Right atrium auricular region (tissue), 2 donors: Measurements from ENCODE around the gene SLC9A1. TPM values are rescaled to one million over a fixed set of nuclear protein-coding genes. Genes with fewer than 3 reads are reported as not detected.

Source experiments
- DNase-seq: peaks from one replicate; pipeline ENCODE4 v3.0.0-alpha.2; 2019; ENCODE audit warnings: low spot score
- H3K27ac ChIP-seq, 2 donors: fragments of 200-600 bp; sonication (generic); 1 replicate in 1 of 2; 2 replicates in 1 of 2; pipeline ENCODE4 v1.5.1; 2016 to 2019
- H3K27me3 ChIP-seq, 2 donors: fragments of 200-600 bp; sonication (generic); one replicate each; pipeline versions ENCODE4 v1.5.1 to v1.6.0; 2017 to 2019
- H3K36me3 ChIP-seq: fragments of 200-600 bp; sonication (generic); one replicate; pipeline ENCODE4 v1.5.1; 2016
- H3K4me1 ChIP-seq, 2 donors: fragments of 200-600 bp; sonication (generic); one replicate each; pipeline versions ENCODE4 v1.5.1 to v1.6.0; 2017 to 2019
- H3K4me3 ChIP-seq, 2 donors: fragments of 200-600 bp; sonication (generic); 1 replicate in 1 of 2; 2 replicates in 1 of 2; pipeline ENCODE4 v1.5.1; 2017 to 2019; ENCODE audit warnings: mild to moderate bottlenecking in 1 of 2, moderate library complexity in 1 of 2
- H3K9me3 ChIP-seq, 2 donors: fragments of 200-600 bp; sonication (generic); one replicate each; pipeline ENCODE4 v1.5.1; 2019
- total RNA-seq, 2 donors: library from RNA; depleted of rRNA; stranded (reverse); fragments of >200 nt; gene quantifications; one replicate each; pipeline ENCODE4 v1.1.0, GENCODE V29; 2016
- TF ChIP-seq, protein P1 (sequence below), 2 donors: fragments of 200-600 bp; sonication (generic); IDR thresholded peaks; one replicate each; pipeline ENCODE4 v1.5.1; 2019; ENCODE audit warnings: antibody characterized with exemption in 2 of 2

Gene SLC9A1
- total RNA-seq, 2 donors from 2014 or later: 20.0 to 28.3 TPM

DNA sequence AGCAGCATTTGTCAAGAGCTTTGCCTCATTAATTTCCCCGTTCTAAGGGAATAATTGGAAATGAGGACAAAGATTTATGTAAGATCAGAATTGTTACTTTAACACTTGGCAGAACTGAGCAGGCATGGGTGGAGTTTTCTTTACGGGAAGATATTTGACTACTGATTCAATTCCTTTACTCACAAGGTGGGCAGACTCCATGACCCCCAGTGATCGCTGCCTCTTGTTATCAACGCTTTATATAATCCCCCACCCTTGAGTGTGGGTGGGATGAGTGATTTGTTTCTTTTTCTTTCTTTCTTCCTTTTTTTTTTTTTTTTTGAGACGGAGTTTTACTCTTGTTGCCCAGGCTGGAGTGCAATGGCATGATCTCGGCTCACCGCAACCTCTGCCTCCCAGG is 77.0 kb downstream of the SLC9A1 start:
- H3K4me1 ChIP-seq: no peaks in the 10 kb centered on the region
- no peaks in the 10 kb centered on the region for H3K27me3 ChIP-seq
- no peak overlapping the region for H3K4me3 ChIP-seq
- TF ChIP-seq, protein P1, sequence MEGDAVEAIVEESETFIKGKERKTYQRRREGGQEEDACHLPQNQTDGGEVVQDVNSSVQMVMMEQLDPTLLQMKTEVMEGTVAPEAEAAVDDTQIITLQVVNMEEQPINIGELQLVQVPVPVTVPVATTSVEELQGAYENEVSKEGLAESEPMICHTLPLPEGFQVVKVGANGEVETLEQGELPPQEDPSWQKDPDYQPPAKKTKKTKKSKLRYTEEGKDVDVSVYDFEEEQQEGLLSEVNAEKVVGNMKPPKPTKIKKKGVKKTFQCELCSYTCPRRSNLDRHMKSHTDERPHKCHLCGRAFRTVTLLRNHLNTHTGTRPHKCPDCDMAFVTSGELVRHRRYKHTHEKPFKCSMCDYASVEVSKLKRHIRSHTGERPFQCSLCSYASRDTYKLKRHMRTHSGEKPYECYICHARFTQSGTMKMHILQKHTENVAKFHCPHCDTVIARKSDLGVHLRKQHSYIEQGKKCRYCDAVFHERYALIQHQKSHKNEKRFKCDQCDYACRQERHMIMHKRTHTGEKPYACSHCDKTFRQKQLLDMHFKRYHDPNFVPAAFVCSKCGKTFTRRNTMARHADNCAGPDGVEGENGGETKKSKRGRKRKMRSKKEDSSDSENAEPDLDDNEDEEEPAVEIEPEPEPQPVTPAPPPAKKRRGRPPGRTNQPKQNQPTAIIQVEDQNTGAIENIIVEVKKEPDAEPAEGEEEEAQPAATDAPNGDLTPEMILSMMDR (IDR thresholded peaks at IDR 0.05): no peak
- no peak overlapping the region for H3K27ac ChIP-seq
- peaks cover 0 to 4% of the 10 kb centered on the region in 2 donors for H3K9me3 ChIP-seq
- no peaks in the 10 kb centered on the region for H3K36me3 ChIP-seq
- no peak for DNase-seq

DNA sequence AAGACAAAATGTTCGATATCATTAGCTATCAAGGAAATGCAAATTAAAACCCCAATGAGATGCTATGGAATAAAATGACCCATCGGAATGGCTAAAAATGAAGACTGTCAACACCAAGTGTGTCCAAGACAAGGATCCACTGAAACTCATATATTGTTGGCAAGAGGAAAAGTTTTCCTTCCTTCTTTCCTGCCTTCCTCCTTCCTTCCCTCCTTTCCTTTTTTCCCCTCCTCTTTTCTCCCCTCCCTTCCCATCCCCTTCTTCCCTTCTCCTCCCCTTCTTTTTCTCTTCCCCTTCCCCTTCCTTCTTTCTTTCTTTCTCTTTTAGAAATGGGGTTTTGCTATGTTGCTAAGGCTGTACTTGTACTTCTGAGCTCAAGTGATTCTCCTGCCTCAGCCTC is 78.1 kb downstream of the SLC9A1 start:
- Histone ChIP-seq H3K4me1 (no peaks in the 10 kb centered on the region), H3K4me3 (no peak overlapping the region), H3K27ac (no peak overlapping the region), H3K9me3 (peaks cover 0 to 4% of the 10 kb centered on the region in 2 donors), H3K27me3 (no peaks in the 10 kb centered on the region), H3K36me3 (no peaks in the 10 kb centered on the region)
- no peak for DNase-seq
- TF ChIP-seq, protein P1 (IDR thresholded peaks at IDR 0.05): no peak

DNA sequence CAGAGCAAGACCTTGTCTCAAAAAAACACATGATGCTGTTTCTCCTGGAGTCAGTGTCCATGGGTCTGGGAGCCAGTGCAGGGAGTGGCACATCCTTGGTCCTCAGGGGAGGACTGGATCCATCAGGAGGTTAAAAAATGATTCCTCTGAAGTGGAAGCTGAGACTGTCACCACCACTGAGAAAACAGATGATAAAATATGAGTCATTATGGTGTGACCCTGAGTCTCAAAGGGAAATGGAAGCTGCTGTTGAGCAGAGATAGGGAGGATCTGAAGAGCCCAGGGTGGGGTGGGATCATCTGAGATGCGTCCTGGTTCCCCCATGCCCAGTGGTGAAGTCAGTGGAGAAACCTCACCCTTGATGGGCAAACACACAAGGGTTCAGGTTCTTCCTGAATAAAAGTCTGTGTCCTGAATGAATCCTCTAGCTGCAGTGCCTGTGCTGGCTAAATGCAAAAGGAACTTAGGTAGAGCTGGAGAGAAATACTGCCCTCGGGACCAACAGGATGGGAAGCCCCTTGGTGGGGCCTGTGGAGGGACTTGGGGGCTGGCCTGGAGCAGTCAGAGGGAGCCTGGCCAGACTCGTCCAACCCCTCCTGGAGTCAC is 80.6 kb downstream of the SLC9A1 start:
- Histone ChIP-seq H3K4me1 (peaks cover 0 to 9% of the 10 kb centered on the region in 2 donors), H3K27me3 (no peaks in the 10 kb centered on the region), H3K27ac (no peak overlapping the region), H3K36me3 (no peaks in the 10 kb centered on the region), H3K9me3 (no peaks in the 10 kb centered on the region), H3K4me3 (no peak overlapping the region)
- TF ChIP-seq, protein P1 (IDR thresholded peaks at IDR 0.05): no peak
- no peak for DNase-seq

DNA sequence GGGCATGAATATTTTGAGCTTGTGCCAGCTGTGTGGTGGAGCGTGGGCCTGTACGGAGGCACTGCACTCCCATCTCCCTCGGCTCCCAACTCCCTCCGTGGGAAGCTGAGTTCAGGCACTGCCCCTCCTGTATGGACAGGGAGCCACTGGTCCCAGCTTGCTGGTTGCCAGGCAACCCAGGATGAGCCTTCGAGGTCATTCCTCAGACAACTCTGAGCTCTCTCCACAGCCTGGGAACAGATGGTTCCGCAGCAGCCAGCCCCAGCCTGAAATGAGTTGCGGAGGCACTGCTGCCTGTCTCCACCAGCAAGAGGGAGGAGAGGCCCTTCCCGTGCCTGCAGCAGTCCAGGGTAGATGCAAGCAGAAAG is 83.9 kb downstream of the SLC9A1 start:
- H3K4me3 ChIP-seq: no peak overlapping the region

GRCh38 chr1:27070390-27071048 is 84.4 kb downstream of the SLC9A1 start:
- Histone ChIP-seq H3K9me3 (no peaks in the 10 kb centered on the region), H3K36me3 (no peaks in the 10 kb centered on the region), H3K4me1 (peaks cover 0 to 9% of the 10 kb centered on the region in 2 donors), H3K27ac (no peak overlapping the region), H3K4me3 (no peak overlapping the region), H3K27me3 (no peaks in the 10 kb centered on the region)
- TF ChIP-seq, protein P1 (IDR thresholded peaks at IDR 0.05): no peak
- no peak for DNase-seq

More for the DNA sequence above, 83.9 kb downstream of the SLC9A1 start:
- TF ChIP-seq, protein P1 (IDR thresholded peaks at IDR 0.05): no peak
- Histone ChIP-seq H3K36me3 (no peaks in the 10 kb centered on the region), H3K27me3 (no peaks in the 10 kb centered on the region), H3K27ac (no peak overlapping the region), H3K9me3 (no peaks in the 10 kb centered on the region), H3K4me1 (peaks cover 0 to 9% of the 10 kb centered on the region in 2 donors)
- DNase-seq: no peak
